HFF-Myc (cell line): ENCODE results near the gene PNPLA7.

Experiments
- DNase-seq: peaks from one replicate; pipeline ENCODE4 v3.0.0-alpha.2; 2011; ENCODE audit warnings: low read depth; ENCODE audit errors: extremely low read depth
- H3K4me3 ChIP-seq: replicated peaks from 2 replicates; pipeline ENCODE4 v1.5.1; 2011; ENCODE audit warnings: low read depth, mild to moderate bottlenecking, control low read depth, low read length
- CTCF ChIP-seq: IDR thresholded peaks from 2 replicates; pipeline ENCODE4 v1.5.1; 2012; ENCODE audit warnings: mild to moderate bottlenecking, low read depth, low read length, control low read depth; ENCODE audit errors: missing control alignments

The PNPLA7 gene

GRCh38 chr9:137547687-137548543, 2.3 kb downstream of the PNPLA7 start:
- TF ChIP-seq CTCF, result no peak
- no peak overlapping the region for H3K4me3 ChIP-seq
- no peak for DNase-seq

GRCh38 chr9:137545123-137545522, 5.1 kb downstream of the PNPLA7 start:
- DNase-seq, result no peak
- H3K4me3 ChIP-seq, result no peak overlapping the region
- TF ChIP-seq CTCF, result no peak

GRCh38 chr9:137544176-137544760, 5.9 kb downstream of the PNPLA7 start:
- TF ChIP-seq CTCF, result no peak
- DNase-seq, result no peak
- no peak overlapping the region for H3K4me3 ChIP-seq

GRCh38 chr9:137543237-137543963, 6.8 kb downstream of the PNPLA7 start:
- no peak for TF ChIP-seq CTCF
- H3K4me3 ChIP-seq, result no peak overlapping the region

GRCh38 chr9:137542486-137542885, 7.7 kb downstream of the PNPLA7 start:
- no peak overlapping the region for H3K4me3 ChIP-seq
- TF ChIP-seq CTCF, result no peak
- DNase-seq, result no peak

More at GRCh38 chr9:137543237-137543963, 6.8 kb downstream of the PNPLA7 start:
- no peak for DNase-seq

GRCh38 chr9:137540536-137540935, 9.7 kb downstream of the PNPLA7 start:
- TF ChIP-seq CTCF, result no peak
- DNase-seq, result no peak
- no peak overlapping the region for H3K4me3 ChIP-seq
